GM23338 (cell line): Measurements from ENCODE around the gene TMEM131L.

Experiments used
- TF ChIP-seq, protein P1 (sequence below), 2 experiments: fragments of 200-600 bp in 1 of 2; sonication (generic) in 1 of 2; conservative IDR thresholded peaks; 2 replicates each; pipeline versions ENCODE4 v1.5.1 to v1.6.1; 2016 to 2017; ENCODE audit warnings: antibody characterized with exemption in 2 of 2, low read depth in 2 of 2, mild to moderate bottlenecking in 2 of 2, moderate library complexity in 1 of 2
- TF ChIP-seq, protein P2 (sequence below): fragments of 250-450 bp; sonication (Bioruptor Pico); IDR thresholded peaks from 2 replicates; pipeline ENCODE4 v1.5.0; 2020; ENCODE audit warnings: mild to moderate bottlenecking, moderate library complexity

GRCh38 chr4:153577053-153577452, 110.9 kb downstream of the TMEM131L start:
- TF ChIP-seq, protein P1, sequence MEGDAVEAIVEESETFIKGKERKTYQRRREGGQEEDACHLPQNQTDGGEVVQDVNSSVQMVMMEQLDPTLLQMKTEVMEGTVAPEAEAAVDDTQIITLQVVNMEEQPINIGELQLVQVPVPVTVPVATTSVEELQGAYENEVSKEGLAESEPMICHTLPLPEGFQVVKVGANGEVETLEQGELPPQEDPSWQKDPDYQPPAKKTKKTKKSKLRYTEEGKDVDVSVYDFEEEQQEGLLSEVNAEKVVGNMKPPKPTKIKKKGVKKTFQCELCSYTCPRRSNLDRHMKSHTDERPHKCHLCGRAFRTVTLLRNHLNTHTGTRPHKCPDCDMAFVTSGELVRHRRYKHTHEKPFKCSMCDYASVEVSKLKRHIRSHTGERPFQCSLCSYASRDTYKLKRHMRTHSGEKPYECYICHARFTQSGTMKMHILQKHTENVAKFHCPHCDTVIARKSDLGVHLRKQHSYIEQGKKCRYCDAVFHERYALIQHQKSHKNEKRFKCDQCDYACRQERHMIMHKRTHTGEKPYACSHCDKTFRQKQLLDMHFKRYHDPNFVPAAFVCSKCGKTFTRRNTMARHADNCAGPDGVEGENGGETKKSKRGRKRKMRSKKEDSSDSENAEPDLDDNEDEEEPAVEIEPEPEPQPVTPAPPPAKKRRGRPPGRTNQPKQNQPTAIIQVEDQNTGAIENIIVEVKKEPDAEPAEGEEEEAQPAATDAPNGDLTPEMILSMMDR (conservative IDR thresholded peaks at IDR 0.05; ENCODE audit: low read depth in 2 of 2) = no peak
- TF ChIP-seq, protein P2, sequence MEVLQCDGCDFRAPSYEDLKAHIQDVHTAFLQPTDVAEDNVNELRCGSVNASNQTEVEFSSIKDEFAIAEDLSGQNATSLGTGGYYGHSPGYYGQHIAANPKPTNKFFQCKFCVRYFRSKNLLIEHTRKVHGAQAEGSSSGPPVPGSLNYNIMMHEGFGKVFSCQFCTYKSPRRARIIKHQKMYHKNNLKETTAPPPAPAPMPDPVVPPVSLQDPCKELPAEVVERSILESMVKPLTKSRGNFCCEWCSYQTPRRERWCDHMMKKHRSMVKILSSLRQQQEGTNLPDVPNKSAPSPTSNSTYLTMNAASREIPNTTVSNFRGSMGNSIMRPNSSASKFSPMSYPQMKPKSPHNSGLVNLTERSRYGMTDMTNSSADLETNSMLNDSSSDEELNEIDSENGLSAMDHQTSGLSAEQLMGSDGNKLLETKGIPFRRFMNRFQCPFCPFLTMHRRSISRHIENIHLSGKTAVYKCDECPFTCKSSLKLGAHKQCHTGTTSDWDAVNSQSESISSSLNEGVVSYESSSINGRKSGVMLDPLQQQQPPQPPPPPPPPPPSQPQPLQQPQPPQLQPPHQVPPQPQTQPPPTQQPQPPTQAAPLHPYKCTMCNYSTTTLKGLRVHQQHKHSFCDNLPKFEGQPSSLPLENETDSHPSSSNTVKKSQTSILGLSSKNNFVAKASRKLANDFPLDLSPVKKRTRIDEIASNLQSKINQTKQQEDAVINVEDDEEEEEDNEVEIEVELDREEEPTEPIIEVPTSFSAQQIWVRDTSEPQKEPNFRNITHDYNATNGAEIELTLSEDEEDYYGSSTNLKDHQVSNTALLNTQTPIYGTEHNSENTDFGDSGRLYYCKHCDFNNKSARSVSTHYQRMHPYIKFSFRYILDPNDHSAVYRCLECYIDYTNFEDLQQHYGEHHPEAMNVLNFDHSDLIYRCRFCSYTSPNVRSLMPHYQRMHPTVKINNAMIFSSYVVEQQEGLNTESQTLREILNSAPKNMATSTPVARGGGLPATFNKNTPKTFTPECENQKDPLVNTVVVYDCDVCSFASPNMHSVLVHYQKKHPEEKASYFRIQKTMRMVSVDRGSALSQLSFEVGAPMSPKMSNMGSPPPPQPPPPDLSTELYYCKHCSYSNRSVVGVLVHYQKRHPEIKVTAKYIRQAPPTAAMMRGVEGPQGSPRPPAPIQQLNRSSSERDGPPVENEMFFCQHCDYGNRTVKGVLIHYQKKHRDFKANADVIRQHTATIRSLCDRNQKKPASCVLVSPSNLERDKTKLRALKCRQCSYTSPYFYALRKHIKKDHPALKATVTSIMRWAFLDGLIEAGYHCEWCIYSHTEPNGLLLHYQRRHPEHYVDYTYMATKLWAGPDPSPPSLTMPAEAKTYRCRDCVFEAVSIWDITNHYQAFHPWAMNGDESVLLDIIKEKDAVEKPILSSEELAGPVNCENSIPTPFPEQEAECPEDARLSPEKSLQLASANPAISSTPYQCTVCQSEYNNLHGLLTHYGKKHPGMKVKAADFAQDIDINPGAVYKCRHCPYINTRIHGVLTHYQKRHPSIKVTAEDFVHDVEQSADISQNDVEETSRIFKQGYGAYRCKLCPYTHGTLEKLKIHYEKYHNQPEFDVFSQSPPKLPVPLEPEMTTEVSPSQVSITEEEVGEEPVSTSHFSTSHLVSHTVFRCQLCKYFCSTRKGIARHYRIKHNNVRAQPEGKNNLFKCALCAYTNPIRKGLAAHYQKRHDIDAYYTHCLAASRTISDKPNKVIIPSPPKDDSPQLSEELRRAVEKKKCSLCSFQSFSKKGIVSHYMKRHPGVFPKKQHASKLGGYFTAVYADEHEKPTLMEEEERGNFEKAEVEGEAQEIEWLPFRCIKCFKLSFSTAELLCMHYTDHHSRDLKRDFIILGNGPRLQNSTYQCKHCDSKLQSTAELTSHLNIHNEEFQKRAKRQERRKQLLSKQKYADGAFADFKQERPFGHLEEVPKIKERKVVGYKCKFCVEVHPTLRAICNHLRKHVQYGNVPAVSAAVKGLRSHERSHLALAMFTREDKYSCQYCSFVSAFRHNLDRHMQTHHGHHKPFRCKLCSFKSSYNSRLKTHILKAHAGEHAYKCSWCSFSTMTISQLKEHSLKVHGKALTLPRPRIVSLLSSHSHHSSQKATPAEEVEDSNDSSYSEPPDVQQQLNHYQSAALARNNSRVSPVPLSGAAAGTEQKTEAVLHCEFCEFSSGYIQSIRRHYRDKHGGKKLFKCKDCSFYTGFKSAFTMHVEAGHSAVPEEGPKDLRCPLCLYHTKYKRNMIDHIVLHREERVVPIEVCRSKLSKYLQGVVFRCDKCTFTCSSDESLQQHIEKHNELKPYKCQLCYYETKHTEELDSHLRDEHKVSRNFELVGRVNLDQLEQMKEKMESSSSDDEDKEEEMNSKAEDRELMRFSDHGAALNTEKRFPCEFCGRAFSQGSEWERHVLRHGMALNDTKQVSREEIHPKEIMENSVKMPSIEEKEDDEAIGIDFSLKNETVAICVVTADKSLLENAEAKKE (CRISPR knock-in tag) = no peak
